ENCODE results near the gene TRAF3IP1. TPM values are rescaled to one million over a fixed set of nuclear protein-coding genes. Genes with fewer than 3 reads are reported as not detected.

The TRAF3IP1 gene
- total and polyA plus RNA-seq, 4 donors = 8.9 to 41.0 (median 14.7) TPM

DNA sequence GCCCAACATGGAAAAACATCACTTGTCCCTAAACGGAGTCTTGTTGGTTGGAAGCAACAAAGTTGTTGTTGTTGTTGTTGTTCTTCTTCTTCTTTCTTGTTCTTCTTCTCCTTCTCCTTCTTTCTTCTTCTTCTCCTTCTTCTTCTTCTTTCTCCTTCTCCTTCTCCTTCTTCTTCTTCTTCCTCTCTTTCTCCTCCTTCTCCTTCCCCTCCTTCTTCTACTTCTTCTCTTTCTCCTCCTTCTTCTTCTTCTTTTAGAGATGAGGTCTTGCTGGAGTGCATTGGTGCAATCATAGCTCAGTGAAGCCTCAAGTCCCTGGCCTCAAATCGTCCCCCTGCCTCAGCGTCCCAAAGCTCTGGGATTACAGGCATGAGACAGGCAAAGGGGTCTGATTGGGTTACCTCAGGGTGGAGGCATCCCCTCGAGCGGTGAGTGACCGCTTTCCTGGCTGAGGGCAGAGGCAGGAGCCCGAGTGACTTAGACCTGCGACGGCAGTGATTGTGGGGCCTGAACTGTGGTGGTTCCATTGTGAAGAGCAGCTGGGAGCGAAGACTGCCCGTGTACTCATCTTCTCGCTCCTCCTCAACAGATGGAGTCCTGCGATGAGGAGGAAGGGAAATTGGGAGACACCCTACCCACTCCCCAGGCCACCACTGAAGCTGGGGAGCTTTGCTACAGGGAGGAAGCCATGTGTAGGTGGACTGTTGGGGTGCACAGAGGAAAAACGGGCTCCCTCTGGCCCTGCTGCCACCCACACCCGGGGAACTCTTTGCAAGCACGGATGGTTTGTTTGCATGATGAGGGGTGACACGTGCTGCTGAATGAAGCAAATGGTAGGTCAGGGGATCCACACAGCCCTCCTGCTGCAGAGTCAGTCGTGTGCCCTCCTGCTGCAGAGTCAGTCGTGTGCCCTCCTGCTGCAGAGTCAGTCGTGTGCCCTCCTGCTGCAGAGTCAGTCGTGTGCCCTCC, 24.9 kb upstream of the TRAF3IP1 start:
- WGBS, 2 donors = 75 to 83% methylated on average over 19 to 20 of the region's 21 CpGs
- TF ChIP-seq, protein P1, sequence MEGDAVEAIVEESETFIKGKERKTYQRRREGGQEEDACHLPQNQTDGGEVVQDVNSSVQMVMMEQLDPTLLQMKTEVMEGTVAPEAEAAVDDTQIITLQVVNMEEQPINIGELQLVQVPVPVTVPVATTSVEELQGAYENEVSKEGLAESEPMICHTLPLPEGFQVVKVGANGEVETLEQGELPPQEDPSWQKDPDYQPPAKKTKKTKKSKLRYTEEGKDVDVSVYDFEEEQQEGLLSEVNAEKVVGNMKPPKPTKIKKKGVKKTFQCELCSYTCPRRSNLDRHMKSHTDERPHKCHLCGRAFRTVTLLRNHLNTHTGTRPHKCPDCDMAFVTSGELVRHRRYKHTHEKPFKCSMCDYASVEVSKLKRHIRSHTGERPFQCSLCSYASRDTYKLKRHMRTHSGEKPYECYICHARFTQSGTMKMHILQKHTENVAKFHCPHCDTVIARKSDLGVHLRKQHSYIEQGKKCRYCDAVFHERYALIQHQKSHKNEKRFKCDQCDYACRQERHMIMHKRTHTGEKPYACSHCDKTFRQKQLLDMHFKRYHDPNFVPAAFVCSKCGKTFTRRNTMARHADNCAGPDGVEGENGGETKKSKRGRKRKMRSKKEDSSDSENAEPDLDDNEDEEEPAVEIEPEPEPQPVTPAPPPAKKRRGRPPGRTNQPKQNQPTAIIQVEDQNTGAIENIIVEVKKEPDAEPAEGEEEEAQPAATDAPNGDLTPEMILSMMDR (IDR thresholded peaks at IDR 0.05; ENCODE audit: control extremely low read depth, extremely low read depth) = no peak
- Histone ChIP-seq H3K4me3 (no peak overlapping the region), H3K4me1 (ENCODE audit: control insufficient read depth in 5 of 5, insufficient read depth in 5 of 5, low read length in 5 of 5) (peaks cover 0 to 7% (median 5%) of the 10 kb centered on the region in 5 donors), H3K36me3 (ENCODE audit: control insufficient read depth in 4 of 4, insufficient read depth in 4 of 4, low read length in 4 of 4) (no peaks in the 10 kb centered on the region), H3K9ac (ENCODE audit: insufficient read depth in 1 of 2, low read length in 2 of 2) (no peak overlapping the region), H3K27ac (ENCODE audit: low read depth in 1 of 2, low read length in 1 of 2) (no peak overlapping the region), H3K27me3 (ENCODE audit: control insufficient read depth in 3 of 3, insufficient read depth in 3 of 3, low read length in 2 of 3) (no peaks in the 10 kb centered on the region), H3K9me3 (ENCODE audit: control insufficient read depth in 4 of 4, insufficient read depth in 3 of 4, low read length in 3 of 4) (no peaks in the 10 kb centered on the region)
- ATAC-seq (ENCODE audit: insufficient read depth, low FRiP score) (no peak), DNase-seq (no peak)

DNA sequence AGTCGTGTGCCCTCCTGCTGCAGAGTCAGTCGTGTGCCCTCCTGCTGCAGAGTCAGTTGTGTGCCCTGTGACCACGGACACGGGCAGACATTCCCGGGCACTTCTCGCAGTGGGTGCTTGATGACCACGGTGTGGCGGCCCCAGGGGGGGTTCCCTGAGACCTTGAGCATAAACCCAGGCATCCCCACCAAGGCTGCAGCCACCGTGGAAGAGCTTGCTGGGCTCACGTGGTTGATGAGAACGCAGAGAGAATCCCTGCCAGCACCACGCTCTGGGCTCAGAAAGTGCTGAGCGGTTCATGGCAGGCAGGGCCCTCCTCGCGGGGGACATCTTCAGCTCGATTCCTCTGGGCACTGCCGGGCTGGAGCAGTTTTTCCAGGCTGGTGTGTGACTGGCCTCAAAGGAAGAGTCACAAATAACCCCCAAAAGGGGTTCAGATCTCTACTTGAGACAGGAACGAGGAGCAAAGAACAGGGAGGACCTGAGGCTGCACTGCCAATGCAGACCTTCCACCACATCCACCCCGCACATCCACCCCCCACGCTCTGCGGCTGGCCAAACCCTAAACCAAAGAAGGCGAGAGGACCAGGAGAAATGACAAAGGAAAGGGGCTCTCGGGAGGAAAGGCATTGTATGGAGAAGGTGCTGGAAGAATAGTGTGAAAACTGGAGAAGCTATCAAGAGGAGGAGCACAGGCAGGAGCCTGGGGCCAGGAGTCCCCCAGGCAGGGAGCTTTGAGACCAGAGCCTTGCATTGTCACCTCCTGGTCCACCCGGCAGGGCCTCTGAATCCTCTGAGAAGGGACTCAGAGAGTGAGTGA, 23.5 kb upstream of the TRAF3IP1 start:
- no peak for DNase-seq

DNA sequence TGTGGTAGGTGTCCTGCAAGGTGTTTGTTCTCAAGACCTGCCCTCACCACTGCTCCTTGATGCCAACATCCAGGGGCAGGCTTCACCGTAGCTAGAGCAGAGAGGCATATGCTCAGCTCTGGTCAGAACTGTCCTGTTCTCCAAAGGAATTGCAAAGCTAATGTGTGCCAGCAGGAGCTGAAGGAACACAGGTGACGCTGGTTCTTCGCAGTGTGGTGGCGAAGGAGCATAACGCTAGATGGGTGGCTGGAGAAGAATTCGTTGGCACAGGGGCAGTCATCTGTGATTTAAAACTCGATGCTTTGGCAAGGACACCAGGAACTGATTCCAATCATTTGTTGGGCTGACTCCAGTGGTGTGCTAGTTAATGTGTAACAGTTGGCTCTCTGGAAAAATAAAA, 20.5 kb upstream of the TRAF3IP1 start:
- Histone ChIP-seq H3K27me3 (ENCODE audit: control insufficient read depth in 3 of 3, insufficient read depth in 3 of 3, low read length in 2 of 3) (no peaks in the 10 kb centered on the region), H3K4me3 (no peak overlapping the region), H3K4me1 (ENCODE audit: control insufficient read depth in 5 of 5, insufficient read depth in 5 of 5, low read length in 5 of 5) (peaks cover 0 to 12% (median 0%) of the 10 kb centered on the region in 5 donors), H3K9ac (ENCODE audit: insufficient read depth in 1 of 2, low read length in 2 of 2) (no peak overlapping the region), H3K9me3 (ENCODE audit: control insufficient read depth in 4 of 4, insufficient read depth in 3 of 4, low read length in 3 of 4) (no peaks in the 10 kb centered on the region), H3K36me3 (ENCODE audit: control insufficient read depth in 4 of 4, insufficient read depth in 4 of 4, low read length in 4 of 4) (no peaks in the 10 kb centered on the region), H3K27ac (ENCODE audit: low read depth in 1 of 2, low read length in 1 of 2) (no peak overlapping the region)
- TF ChIP-seq, protein P1 (IDR thresholded peaks at IDR 0.05; ENCODE audit: control extremely low read depth, extremely low read depth) = no peak
- DNase-seq (peak; percentile 27 to 61 (median 54)), ATAC-seq (ENCODE audit: insufficient read depth, low FRiP score) (no peak)
- WGBS, 2 donors = 58 to 78% methylated on average over 7 of the region's 7 CpGs

More for the DNA sequence above, 23.5 kb upstream of the TRAF3IP1 start:
- TF ChIP-seq, protein P1 (IDR thresholded peaks at IDR 0.05; ENCODE audit: control extremely low read depth, extremely low read depth) = no peak
- ATAC-seq (ENCODE audit: insufficient read depth, low FRiP score) = no peak
- H3K4me1 ChIP-seq (ENCODE audit: control insufficient read depth in 5 of 5, insufficient read depth in 5 of 5, low read length in 5 of 5) = peaks cover 0 to 12% (median 0%) of the 10 kb centered on the region in 5 donors
- no peaks in the 10 kb centered on the region for H3K36me3 ChIP-seq (ENCODE audit: control insufficient read depth in 4 of 4, insufficient read depth in 4 of 4, low read length in 4 of 4)
- H3K4me3 ChIP-seq = no peak overlapping the region
- no peak overlapping the region for H3K9ac ChIP-seq (ENCODE audit: insufficient read depth in 1 of 2, low read length in 2 of 2)
- no peaks in the 10 kb centered on the region for H3K27me3 ChIP-seq (ENCODE audit: control insufficient read depth in 3 of 3, insufficient read depth in 3 of 3, low read length in 2 of 3)
- no peak overlapping the region for H3K27ac ChIP-seq (ENCODE audit: low read depth in 1 of 2, low read length in 1 of 2)
- no peaks in the 10 kb centered on the region for H3K9me3 ChIP-seq (ENCODE audit: control insufficient read depth in 4 of 4, insufficient read depth in 3 of 4, low read length in 3 of 4)
- WGBS, 2 donors = 79 to 82% methylated on average over 23 to 24 of the region's 24 CpGs
